MM.1S (cell line): ENCODE data around the gene PRPSAP2.
"Not testable (repeated sequence)": the region's sequence is repeated elsewhere in the genome, so short reads cannot be mapped to it uniquely, and the experiment has no call there.

Source experiments
- CTCF ChIP-seq: fragments of 300-600 bp; sonication (generic); IDR thresholded peaks from 2 replicates; pipeline ENCODE4 v1.5.1; 2016; ENCODE audit warnings: antibody characterized with exemption, low read length, mixed read lengths
- EZH2 ChIP-seq: fragments of 300-600 bp; sonication (generic); optimal IDR thresholded peaks from 2 replicates; pipeline ENCODE3; 2017; ENCODE audit warnings: low read depth, mild to moderate bottlenecking, antibody characterized with exemption, low read length, mixed read lengths
- EZH2phosphoT487 ChIP-seq: fragments of 300-600 bp; sonication (generic); IDR thresholded peaks from 2 replicates; pipeline ENCODE4 v1.6.1; 2018; ENCODE audit warnings: antibody characterized with exemption, low read length

GRCh38 chr17:18827613-18828012 is 30.3 kb upstream of the PRPSAP2 start:
- TF ChIP-seq EZH2, CTCF, EZH2phosphoT487: not testable (repeated sequence)
